HCT116 (cell line): ENCODE measurements around the gene ERC2.

Experiments used
- EZH2phosphoT487 ChIP-seq: fragments of 200-600 bp; IDR thresholded peaks from 2 replicates; pipeline ENCODE4 v1.6.1; 2018; ENCODE audit warnings: antibody characterized with exemption, borderline replicate concordance
- POLR2A ChIP-seq: IDR thresholded peaks from 2 replicates; pipeline ENCODE4 v1.7.0; 2011; ENCODE audit warnings: borderline replicate concordance; ENCODE audit not compliant: insufficient read depth, insufficient read length; ENCODE audit errors: extremely low read depth
- TF ChIP-seq, protein P1 (sequence below), 3 experiments: fragments of 200-600 bp in 1 of 3; sonication (generic) in 1 of 3; IDR thresholded peaks in 2 of 3; conservative IDR thresholded peaks in 1 of 3; 2 replicates each; pipeline ENCODE4 v1.5.1; 2012 to 2017; ENCODE audit warnings: low read depth in 2 of 3, low read length in 2 of 3, antibody characterized with exemption in 1 of 3, borderline replicate concordance in 1 of 3, control low read depth in 1 of 3, mild to moderate bottlenecking in 1 of 3, mixed read lengths in 1 of 3, mixed run types in 1 of 3, moderate library complexity in 1 of 3; ENCODE audit not compliant: insufficient read depth in 1 of 3

DNA sequence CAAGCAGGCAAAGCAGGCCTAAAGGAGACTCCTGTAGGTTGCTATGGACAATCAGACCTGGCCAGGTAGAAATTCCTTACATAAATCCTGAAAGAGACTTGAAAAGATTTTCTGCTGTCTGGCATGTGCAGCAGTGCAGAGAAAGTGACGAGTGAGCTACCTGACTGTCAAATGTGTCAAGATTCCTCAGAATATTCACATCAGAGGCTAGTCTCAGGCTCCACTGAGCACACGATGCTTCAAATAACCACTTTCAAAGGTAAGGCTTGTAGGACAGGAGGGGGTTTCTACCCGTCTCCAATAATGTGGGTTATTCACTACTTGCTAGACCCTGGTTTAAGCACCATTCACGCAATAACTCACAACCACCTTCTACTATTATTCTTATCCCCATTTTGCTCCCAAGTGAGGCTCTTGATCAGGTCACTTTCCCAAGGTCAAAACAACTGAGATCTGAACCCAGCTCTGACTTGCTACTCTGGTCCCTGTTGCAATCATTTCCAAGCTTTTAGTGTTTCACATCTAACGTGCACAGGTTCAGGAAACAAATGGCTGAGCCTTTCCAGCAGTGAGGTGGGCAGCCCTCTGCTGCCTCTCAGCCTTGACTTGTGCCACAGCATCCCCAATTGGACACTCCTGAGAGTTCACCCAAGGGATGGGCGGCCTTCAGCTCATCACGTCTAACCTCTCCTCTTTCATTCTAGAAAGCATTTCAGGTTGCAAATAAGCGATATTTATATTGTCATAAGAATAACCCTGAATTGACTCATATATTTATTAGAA, 651.3 kb downstream of the ERC2 start:
- TF ChIP-seq POLR2A: no peak
- no peak for TF ChIP-seq EZH2phosphoT487
- TF ChIP-seq, protein P1, sequence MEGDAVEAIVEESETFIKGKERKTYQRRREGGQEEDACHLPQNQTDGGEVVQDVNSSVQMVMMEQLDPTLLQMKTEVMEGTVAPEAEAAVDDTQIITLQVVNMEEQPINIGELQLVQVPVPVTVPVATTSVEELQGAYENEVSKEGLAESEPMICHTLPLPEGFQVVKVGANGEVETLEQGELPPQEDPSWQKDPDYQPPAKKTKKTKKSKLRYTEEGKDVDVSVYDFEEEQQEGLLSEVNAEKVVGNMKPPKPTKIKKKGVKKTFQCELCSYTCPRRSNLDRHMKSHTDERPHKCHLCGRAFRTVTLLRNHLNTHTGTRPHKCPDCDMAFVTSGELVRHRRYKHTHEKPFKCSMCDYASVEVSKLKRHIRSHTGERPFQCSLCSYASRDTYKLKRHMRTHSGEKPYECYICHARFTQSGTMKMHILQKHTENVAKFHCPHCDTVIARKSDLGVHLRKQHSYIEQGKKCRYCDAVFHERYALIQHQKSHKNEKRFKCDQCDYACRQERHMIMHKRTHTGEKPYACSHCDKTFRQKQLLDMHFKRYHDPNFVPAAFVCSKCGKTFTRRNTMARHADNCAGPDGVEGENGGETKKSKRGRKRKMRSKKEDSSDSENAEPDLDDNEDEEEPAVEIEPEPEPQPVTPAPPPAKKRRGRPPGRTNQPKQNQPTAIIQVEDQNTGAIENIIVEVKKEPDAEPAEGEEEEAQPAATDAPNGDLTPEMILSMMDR (IDR thresholded peaks at IDR 0.05 in 2 of 3, conservative IDR thresholded peaks at IDR 0.05 in 1 of 3; ENCODE audit: borderline replicate concordance in 1 of 3, insufficient read depth in 1 of 3, low read depth in 2 of 3, low read length in 2 of 3): no peak
